Measurements from ENCODE around the gene KRTAP2-1. TPM values are rescaled to one million over a fixed set of nuclear protein-coding genes. Genes with fewer than 3 reads are reported as not detected.

The KRTAP2-1 gene, protein sequence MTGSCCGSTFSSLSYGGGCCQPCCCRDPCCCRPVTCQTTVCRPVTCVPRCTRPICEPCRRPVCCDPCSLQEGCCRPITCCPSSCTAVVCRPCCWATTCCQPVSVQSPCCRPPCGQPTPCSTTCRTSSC
- total RNA-seq: not detected in 2 replicates

DNA sequence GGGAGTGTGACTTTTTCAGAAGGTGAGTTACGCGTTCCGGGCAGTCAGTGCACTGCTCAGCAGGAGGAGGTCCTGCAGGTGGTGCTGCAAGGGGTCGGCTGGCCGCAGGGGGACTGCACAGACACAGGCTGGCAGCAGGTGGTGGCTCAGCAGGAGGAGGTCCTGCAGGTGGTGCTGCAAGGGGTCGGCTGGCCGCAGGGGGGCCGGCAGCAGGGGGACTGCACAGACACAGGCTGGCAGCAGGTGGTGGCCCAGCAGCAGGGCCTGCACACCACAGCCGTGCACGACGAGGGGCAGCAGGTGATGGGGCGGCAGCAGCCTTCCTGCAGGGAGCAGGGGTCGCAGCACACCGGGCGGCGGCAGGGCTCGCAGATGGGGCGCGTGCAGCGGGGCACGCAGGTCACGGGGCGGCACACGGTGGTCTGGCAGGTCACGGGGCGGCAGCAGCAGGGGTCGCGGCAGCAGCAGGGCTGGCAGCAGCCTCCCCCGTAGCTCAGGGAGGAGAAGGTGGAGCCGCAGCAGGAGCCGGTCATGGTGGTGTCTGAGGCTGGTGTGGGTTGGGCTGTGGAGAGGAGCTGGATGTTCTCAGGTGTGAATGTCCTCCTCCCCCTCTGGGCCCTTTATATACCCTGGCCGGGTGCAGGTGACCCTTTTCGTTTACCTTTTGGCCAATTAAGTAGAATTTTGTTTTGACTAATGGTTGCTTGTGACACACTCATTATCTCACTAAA lies at the start of gene KRTAP2-1:
TSS of gene KRTAP2-1 (minus strand) at position 582 of the 731 bp plus-strand sequence. CDS start at position 533, 49 bp downstream.

DNA sequence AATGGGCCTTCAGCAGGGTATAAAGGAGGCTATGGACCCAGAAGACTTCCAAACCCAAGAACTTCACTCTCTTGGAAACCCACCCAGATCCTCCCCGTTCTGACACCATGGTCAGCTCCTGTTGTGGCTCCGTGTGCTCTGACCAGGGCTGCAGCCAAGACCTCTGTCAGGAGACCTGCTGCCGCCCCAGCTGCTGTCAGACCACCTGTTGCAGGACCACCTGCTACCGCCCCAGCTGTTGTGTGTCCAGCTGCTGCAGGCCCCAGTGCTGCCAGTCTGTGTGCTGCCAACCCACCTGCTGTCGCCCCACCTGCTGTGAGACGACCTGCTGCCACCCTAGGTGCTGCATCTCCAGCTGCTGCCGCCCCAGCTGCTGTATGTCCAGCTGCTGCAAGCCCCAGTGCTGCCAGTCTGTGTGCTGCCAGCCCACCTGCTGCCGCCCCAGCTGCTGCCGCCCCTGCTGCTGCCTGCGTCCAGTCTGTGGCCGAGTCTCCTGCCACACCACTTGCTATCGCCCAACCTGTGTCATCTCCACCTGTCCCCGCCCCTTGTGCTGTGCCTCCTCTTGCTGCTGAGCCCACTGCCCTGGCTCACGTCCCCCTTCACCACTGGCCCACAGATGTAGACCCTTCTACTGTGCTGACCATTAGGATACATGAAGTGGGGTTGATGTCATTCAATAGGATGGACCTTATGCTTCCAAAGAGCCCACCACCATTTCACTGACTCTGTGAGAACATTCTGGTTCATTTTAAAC lies 37.2 kb upstream of the KRTAP2-1 start, which contains the start of gene KRTAP4-7:
TSS of gene KRTAP4-7 (plus strand) at position 51 of the 757 bp plus-strand sequence. CDS start at position 108, 57 bp downstream.

DNA sequence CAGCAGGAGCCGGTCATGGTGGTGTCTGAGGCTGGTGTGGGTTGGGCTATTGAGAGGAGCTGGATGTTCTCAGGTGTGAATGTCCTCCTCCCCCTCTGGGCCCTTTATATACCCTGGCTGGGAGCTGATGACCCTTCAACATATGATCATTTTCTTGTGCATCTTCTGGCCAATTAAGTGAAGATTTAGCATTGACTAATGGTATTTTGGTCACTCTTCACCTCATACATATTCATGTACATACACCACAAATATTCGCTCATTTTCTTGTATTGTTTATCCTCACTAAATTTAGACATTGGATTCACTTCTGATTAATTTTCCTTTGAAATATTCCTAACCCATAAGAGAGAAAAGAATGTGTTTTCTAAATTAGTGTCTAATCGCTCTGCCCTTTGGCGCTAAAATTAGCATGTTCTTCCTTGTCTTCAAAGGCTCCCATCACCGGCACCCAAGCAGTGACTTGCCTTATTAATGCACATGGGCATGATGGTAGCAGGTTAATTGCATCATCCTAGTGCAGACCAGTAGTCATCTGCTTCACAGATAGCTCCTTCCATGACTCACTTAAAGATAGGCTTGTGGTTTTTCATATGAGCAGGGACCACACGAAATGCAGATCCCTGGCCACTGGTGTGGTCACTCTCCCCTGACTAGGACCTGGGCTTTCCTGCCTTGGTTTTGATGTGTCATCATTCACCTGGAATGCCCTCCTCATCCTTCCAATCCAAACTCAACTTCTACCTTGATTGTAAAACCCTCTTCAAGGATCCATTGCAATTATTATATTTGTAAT lies 18.9 kb upstream of the KRTAP2-1 start, which contains the start of gene KRTAP2-4:
TSS of gene KRTAP2-4 (minus strand) at position 51 of the 796 bp plus-strand sequence. CDS start at position 17, 34 bp downstream.

DNA sequence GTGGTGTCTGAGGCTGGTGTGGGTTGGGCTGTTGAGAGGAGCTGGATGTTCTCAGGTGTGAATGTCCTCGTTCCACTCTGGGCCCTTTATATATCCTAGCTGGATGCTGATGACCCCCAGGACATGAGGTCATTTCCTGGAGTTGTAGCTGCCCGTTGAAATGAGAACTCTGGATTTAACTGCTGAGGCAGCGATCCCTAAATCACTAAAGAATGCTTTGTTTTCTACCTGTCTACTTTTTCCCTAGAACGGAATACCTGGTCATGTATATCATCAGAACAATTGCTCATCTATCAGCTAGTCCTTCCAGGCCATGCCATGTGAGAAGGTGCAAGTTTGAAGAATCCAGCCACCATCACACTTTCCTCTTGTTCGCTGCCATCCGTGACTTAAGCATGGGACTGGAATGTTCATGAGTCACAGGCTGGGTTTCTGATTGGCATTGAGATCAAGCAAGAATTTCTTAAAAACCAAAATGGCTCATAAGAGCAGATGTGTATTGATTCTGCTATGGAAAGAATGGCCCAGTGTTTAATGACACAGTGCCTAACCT lies 13.0 kb upstream of the KRTAP2-1 start, which contains the start of gene KRTAP2-3:
TSS of gene KRTAP2-3 (minus strand) at position 63 of the 553 bp plus-strand sequence. CDS start 64 bp downstream, outside the sequence.

DNA sequence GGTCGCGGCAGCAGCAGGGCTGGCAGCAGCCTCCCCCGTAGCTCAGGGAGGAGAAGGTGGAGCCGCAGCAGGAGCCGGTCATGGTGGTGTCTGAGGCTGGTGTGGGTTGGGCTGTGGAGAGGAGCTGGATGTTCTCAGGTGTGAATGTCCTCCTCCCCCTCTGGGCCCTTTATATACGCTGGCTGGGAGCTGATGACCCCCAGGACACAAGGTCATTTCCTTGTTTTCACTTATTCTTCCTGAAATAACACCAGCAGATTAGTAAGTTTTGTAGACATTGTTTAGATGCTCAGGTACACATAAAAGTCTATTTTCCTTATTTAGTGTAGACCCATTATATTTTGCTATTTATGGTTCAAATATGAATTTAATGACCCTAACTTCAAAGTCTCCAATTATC lies 8.0 kb upstream of the KRTAP2-1 start, which contains the start of gene KRTAP2-2:
TSS of gene KRTAP2-2 (minus strand) at position 101 of the 400 bp plus-strand sequence. CDS start at position 82, 19 bp downstream.

DNA sequence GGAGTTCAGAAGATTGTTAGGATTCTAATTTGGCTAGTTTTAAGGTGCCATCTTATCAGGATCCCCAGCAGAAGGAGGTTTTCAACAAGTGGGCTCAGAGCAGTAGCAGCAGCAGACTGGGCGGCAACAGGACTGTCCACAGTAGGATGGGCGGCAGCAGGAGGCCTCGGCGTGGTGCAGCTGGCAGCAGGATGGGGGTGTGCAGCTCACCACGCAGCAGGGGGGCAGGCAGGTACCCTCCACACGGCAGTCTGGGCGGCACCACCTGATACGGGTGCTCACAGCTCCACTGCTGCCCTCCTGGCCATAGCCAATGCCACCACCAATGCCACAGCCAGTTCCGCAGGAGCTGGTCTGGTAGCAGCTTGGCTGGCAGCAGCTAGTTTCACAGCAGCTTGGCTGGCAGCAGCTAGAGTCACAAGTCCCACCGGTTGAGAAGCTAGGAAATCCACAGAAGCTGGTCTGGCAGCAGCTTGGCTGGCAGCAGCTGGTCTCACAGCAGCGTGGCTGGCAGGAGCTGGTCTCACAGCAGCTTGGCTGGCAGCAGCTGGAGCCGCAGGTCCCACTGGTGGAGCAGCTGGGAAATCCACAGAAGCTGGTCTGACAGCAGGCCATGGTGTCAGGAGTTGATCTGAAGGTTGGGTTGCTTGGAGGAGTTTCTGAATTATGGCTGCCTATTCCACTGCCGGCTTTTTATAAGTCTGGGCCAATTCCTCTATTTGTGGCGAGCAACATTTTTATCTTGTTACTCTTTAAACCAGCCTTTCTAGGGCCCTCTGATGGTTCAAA lies 6.1 kb downstream of the KRTAP2-1 start, which contains the start of gene KRTAP1-1:
TSS of gene KRTAP1-1 (minus strand) at position 668 of the 789 bp plus-strand sequence. CDS start at position 615, 53 bp downstream.

DNA sequence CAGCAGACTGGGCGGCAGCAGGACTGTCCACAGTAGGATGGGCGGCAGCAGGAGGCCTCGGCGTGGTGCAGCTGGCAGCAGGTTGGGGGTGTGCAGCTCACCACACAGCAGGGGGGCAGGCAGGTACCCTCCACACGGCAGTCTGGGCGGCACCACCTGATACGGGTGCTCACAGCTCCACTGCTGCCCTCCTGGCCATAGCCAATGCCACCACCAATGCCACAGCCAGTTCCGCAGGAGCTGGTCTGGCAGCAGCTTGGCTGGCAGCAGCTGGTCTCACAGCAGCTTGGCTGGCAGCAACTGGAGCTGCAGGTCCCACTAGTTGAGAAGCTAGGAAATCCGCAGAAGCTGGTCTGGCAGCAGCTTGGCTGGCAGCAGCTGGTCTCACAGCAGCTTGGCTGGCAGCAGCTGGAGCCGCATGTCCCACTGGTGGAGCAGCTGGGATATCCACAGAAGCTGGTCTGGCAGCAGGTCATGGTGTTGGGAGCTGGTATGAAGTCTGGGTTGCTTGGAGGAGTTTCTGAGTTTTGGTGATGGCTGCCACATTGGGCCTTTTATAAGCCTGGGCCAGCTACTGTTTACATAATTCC lies 12.7 kb downstream of the KRTAP2-1 start, which contains the start of gene KRTAP1-3:
TSS of gene KRTAP1-3 (minus strand) at position 529 of the 590 bp plus-strand sequence. CDS start at position 476, 53 bp downstream.

DNA sequence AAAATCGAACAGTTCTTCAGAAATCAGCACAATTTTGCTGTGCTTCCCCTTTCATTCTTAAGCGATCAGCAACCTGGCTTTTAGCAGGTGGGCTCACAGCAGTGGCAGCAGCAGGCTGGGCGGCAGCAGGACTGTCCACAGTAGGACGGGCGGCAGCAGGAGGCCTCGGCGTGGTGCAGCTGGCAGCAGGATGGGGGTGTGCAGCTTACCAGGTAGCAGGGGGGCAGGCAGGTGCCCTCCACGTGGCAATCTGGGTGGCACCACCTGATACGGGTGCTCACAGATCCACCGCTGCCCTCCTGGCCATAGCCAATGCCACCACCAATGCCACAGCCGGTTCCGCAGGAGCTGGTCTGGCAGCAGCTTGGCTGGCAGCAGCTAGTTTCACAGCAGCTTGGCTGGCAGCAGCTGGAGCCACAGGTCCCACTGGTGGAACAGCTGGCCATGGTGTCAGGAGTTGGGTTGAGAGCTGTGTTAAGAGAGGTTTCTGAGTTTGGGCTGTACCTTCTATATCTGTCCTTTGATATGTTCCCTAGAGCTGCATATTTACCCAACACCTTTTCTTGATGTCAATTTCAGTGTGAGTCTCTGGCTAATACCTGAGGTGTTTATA lies 17.4 kb downstream of the KRTAP2-1 start, which contains the start of gene KRTAP1-4:
TSS of gene KRTAP1-4 (minus strand) at position 563 of the 613 bp plus-strand sequence. CDS start at position 446, 117 bp downstream.

DNA sequence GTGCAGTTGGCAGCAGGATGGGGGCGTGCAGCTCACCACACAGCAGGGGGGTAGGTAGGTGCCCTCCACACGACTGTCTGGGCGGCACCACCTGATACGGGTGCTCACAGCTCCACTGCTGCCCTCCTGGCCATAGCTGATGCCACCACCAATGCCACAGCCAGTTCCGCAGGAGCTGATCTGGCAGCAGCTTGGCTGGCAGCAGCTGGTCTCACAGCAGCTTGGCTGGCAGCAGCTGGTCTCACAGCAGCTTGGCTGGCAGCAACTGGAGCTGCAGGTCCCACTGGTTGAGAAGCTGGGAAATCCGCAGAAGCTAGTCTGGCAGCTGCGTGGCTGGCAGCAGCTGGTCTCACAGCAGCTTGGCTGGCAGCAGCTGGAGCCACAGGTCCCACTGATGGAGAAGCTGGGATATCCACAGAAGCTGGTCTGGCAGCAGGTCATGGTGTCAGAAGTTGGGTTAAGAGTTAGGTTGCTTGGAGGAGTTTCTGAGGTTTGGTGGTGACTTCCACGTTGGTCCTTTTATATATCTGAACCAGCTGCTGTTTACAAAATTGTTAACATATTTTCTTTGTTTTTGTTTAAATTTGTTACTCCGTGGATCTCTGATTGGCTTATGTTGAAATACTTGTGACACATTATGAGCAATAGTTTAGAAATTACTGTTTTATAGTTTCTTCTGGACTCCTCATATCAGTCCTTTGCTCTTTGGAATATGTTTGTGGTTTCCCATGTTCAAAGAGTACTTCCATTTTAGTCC lies 20.2 kb downstream of the KRTAP2-1 start, which contains the start of gene KRTAP1-5:
TSS of gene KRTAP1-5 (minus strand) at position 494 of the 757 bp plus-strand sequence. CDS start at position 441, 53 bp downstream.

DNA sequence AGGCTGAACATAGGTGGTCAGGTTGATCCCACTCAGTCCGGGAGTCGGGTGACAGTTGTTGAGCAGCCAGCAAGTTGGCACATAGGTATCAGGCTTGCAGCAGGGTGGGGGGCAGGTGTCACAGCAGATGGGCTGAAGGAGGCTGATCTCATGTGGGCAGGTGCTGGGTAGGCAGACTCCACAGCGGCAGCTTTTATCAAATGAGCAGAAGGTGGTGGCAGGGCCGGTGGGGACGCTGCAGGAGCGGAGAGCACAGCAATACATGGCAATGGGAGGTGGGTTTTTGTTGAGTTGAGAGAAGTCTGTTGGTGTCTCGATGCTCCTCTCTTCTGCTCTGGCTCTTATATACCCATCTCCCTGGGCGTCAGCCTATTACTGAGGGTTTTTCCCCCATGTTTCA lies 38.3 kb downstream of the KRTAP2-1 start, which contains the start of gene KRTAP3-1:
TSS of gene KRTAP3-1 (minus strand) at position 318 of the 400 bp plus-strand sequence. CDS start at position 264, 54 bp downstream.

DNA sequence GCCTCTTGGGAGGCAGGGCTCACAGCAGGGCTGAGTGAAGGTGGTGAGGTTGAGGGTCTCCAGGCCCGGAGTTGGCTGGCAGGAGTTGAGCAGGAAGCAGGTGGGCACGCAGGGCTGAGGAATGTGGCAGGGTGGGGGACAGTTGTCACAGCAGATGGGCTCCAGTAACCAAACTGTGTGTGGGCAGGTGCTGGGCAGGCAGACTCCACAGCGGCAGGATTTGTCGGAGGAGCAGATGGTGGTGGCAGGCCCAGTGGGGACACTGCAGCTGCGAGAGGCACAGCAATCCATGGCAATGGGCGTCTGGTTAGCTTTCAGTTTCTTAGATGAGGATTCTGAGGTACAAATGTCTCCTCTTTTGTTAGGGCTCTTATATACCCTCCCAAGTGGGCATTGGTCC lies 47.6 kb downstream of the KRTAP2-1 start, which contains the start of gene KRTAP3-2:
TSS of gene KRTAP3-2 (minus strand) at position 344 of the 400 bp plus-strand sequence. CDS start at position 291, 53 bp downstream.

Small RNA genes lying within 50 kb of the gene (small RNA-seq; reads per million reads assigned to genes)
- gene KRTAP3-4P: not detected

Other genes starting within 250 kb of the KRTAP2-1 start
- gene KRT28, start 247.4 kb downstream of the KRTAP2-1 start, total RNA-seq: not detected in 2 replicates
- 0.37 and 2.2 TPM in 2 replicates for gene KRT10, start 224.7 kb downstream of the KRTAP2-1 start, total RNA-seq
- gene KRT12, start 180.1 kb downstream of the KRTAP2-1 start, total RNA-seq: not detected in 2 replicates
- gene KRT20, start 162.1 kb downstream of the KRTAP2-1 start, total RNA-seq: not detected in 2 replicates
- gene KRT23, start 109.7 kb downstream of the KRTAP2-1 start, total RNA-seq: not detected in 2 replicates
- not detected in 2 replicates for gene KRT39, start 80.4 kb downstream of the KRTAP2-1 start, total RNA-seq
- gene KRT40, start 63.0 kb downstream of the KRTAP2-1 start, total RNA-seq: not detected in 2 replicates
- gene KRTAP3-3, start 53.2 kb downstream of the KRTAP2-1 start, total RNA-seq: not detected in 2 replicates
- not detected in 2 replicates for gene KRTAP3-2, start 47.4 kb downstream of the KRTAP2-1 start, total RNA-seq
- gene KRTAP3-1, start 38.2 kb downstream of the KRTAP2-1 start, total RNA-seq: not detected in 2 replicates
- 1.1 and 1.6 TPM in 2 replicates for gene KRTAP1-5, start 20.1 kb downstream of the KRTAP2-1 start, total RNA-seq
- gene KRTAP1-4, start 17.1 kb downstream of the KRTAP2-1 start, total RNA-seq: not detected in 2 replicates
- not detected in 2 replicates for gene KRTAP1-3, start 12.4 kb downstream of the KRTAP2-1 start, total RNA-seq
- not detected in 2 replicates for gene KRTAP1-1, start 5.9 kb downstream of the KRTAP2-1 start, total RNA-seq
- gene KRTAP2-2, start 7.9 kb upstream of the KRTAP2-1 start, total RNA-seq: not detected in 2 replicates
- not detected in 2 replicates for gene KRTAP2-3, start 12.8 kb upstream of the KRTAP2-1 start, total RNA-seq
- not detected in 2 replicates for gene KRTAP2-4, start 18.6 kb upstream of the KRTAP2-1 start, total RNA-seq
- gene KRTAP4-7, start 36.8 kb upstream of the KRTAP2-1 start, total RNA-seq: not detected in 2 replicates
- gene KRTAP4-8, start 50.8 kb upstream of the KRTAP2-1 start, total RNA-seq: not detected in 2 replicates
- gene KRTAP4-16, start 54.9 kb upstream of the KRTAP2-1 start, total RNA-seq: not detected in 2 replicates
- gene KRTAP4-9, start 58.1 kb upstream of the KRTAP2-1 start, total RNA-seq: not detected in 2 replicates
- gene KRTAP4-11, start 71.1 kb upstream of the KRTAP2-1 start, total RNA-seq: not detected in 2 replicates
- gene KRTAP4-12, start 76.9 kb upstream of the KRTAP2-1 start, total RNA-seq: not detected in 2 replicates
- gene KRTAP4-6, start 93.2 kb upstream of the KRTAP2-1 start, total RNA-seq: not detected in 2 replicates
- gene KRTAP4-5, start 102.5 kb upstream of the KRTAP2-1 start, total RNA-seq: not detected in 2 replicates
- gene KRTAP4-4, start 113.4 kb upstream of the KRTAP2-1 start, total RNA-seq: not detected in 2 replicates
- not detected in 2 replicates for gene KRTAP4-3, start 120.9 kb upstream of the KRTAP2-1 start, total RNA-seq
- not detected in 2 replicates for gene KRTAP4-2, start 130.9 kb upstream of the KRTAP2-1 start, total RNA-seq
- not detected in 2 replicates for gene KRTAP4-1, start 137.6 kb upstream of the KRTAP2-1 start, total RNA-seq
- gene KRTAP9-1, start 142.6 kb upstream of the KRTAP2-1 start, total RNA-seq: not detected in 2 replicates
- gene KRTAP9-2, start 179.3 kb upstream of the KRTAP2-1 start, total RNA-seq: not detected in 2 replicates
- not detected in 2 replicates for gene KRTAP9-3, start 185.1 kb upstream of the KRTAP2-1 start, total RNA-seq
- not detected in 2 replicates for gene KRTAP9-8, start 190.7 kb upstream of the KRTAP2-1 start, total RNA-seq
- not detected in 2 replicates for gene KRTAP9-4, start 202.4 kb upstream of the KRTAP2-1 start, total RNA-seq
- gene KRTAP9-9, start 208.1 kb upstream of the KRTAP2-1 start, total RNA-seq: not detected in 2 replicates
- not detected in 2 replicates for gene KRTAP9-6, start 218.1 kb upstream of the KRTAP2-1 start, total RNA-seq
- gene KRTAP9-7, start 228.4 kb upstream of the KRTAP2-1 start, total RNA-seq: not detected in 2 replicates